Esophagus muscularis mucosa (tissue), 4 donors: ENCODE measurements around the gene FAS.

Source experiments
- EP300 ChIP-seq: sonication (generic); formaldehyde crosslinking; IDR thresholded peaks from one replicate; pipeline ENCODE4 v1.6.1; 2017; ENCODE audit warnings: antibody characterized with exemption
- POLR2A ChIP-seq: fragments of 450-650 bp; IDR thresholded peaks from one replicate; pipeline ENCODE4 v1.6.1; 2017; ENCODE audit warnings: antibody characterized with exemption, moderate library complexity, mild to moderate bottlenecking, low read depth
- TF ChIP-seq, protein P1 (sequence below), 3 experiments: fragments of 200-600 bp in 2 of 3; fragments of 450-650 bp in 1 of 3; sonication (generic) in 2 of 3; IDR thresholded peaks; one replicate each; pipeline ENCODE4 v1.5.1; 2017 to 2019; ENCODE audit warnings: antibody characterized with exemption in 3 of 3, mild to moderate bottlenecking in 2 of 3, moderate library complexity in 1 of 3

DNA sequence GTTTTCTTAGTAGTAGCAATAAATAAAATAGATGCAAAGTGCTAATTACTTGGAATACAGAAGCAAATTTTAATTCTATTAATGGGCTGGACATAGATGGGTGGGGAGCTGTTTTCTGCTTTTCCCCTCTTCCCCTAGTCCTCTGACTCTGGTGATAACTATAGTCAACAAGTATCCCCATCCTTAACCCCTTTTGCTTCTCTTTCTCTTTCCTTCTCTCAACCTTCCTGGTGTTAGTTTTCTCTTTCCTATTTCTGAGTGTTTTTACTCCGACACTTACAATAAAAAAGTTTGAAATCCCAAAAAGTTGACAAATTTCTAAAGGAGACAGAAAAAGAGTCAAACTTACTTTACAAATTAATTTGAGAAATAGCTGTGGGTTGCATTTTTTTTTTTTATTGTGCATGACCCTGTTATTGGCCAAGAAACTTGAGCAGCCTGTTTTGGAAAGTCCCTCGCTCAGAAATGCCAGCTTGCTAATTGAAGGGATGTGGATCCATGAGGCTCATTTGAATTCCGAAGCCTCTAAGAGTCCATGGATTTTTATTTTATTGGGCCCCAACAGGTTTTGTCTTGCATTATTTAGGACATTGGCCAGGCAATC is 2.4 kb downstream of the FAS start:
- TF ChIP-seq EP300 (no peak), POLR2A (no peak)
- TF ChIP-seq, protein P1, sequence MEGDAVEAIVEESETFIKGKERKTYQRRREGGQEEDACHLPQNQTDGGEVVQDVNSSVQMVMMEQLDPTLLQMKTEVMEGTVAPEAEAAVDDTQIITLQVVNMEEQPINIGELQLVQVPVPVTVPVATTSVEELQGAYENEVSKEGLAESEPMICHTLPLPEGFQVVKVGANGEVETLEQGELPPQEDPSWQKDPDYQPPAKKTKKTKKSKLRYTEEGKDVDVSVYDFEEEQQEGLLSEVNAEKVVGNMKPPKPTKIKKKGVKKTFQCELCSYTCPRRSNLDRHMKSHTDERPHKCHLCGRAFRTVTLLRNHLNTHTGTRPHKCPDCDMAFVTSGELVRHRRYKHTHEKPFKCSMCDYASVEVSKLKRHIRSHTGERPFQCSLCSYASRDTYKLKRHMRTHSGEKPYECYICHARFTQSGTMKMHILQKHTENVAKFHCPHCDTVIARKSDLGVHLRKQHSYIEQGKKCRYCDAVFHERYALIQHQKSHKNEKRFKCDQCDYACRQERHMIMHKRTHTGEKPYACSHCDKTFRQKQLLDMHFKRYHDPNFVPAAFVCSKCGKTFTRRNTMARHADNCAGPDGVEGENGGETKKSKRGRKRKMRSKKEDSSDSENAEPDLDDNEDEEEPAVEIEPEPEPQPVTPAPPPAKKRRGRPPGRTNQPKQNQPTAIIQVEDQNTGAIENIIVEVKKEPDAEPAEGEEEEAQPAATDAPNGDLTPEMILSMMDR (IDR thresholded peaks at IDR 0.05): no peak
